GM12892 (cell line): Measurements from ENCODE around the gene RBM33.

Experiments
- DNase-seq: peaks from one replicate; pipeline ENCODE4 v3.0.0; 2011; ENCODE audit not compliant: insufficient read length
- FAIRE-seq: peaks from 2 replicates; lab custom pipeline; 2011; peaks lifted over from hg19 to GRCh38; lab: Jason Lieb, UNC
- POLR2A ChIP-seq: IDR thresholded peaks from 2 replicates; pipeline ENCODE4 v1.6.1; 2011; ENCODE audit warnings: low read depth, low read length, control low read depth
- POLR2AphosphoS5 ChIP-seq: IDR thresholded peaks from 2 replicates; pipeline ENCODE4 v1.6.1; 2011; ENCODE audit warnings: low read depth, low read length, control low read depth
- TAF1 ChIP-seq: IDR thresholded peaks from 2 replicates; pipeline ENCODE4 v1.6.1; 2011; ENCODE audit warnings: low read depth, mild to moderate bottlenecking, control low read depth, low read length, borderline replicate concordance

The RBM33 gene

GRCh38 chr7:155747209-155747608 lies 102.7 kb downstream of the RBM33 start:
- TF ChIP-seq POLR2AphosphoS5 (no peak), POLR2A (no peak)
- DNase-seq = no peak
- no peak for FAIRE-seq

- no peak for TF ChIP-seq TAF1
- DNase-seq (no peak), FAIRE-seq (no peak)
These were observed 105.1 kb downstream of the RBM33 start for GRCh38 chr7:155749578-155749977.

GRCh38 chr7:155750255-155751125 lies 106.0 kb downstream of the RBM33 start:
- no peak for TF ChIP-seq POLR2A
- TF ChIP-seq POLR2AphosphoS5 = no peak
- TF ChIP-seq TAF1 = no peak
- FAIRE-seq (no peak), DNase-seq (no peak)

- no peak for DNase-seq
- TF ChIP-seq POLR2AphosphoS5 = no peak
- TF ChIP-seq TAF1 = no peak
- no peak for TF ChIP-seq POLR2A
- FAIRE-seq = no peak
These were observed 106.9 kb downstream of the RBM33 start for GRCh38 chr7:155751409-155751808.

- FAIRE-seq (peak; percentile 87), DNase-seq (no peak)
- TF ChIP-seq TAF1 = no peak
- TF ChIP-seq POLR2AphosphoS5 = no peak
- no peak for TF ChIP-seq POLR2A
These were observed 108.4 kb downstream of the RBM33 start for GRCh38 chr7:155752756-155753445.

- FAIRE-seq = peak; percentile 69
- no peak for DNase-seq
- TF ChIP-seq TAF1 (no peak), POLR2A (no peak), POLR2AphosphoS5 (no peak)
These were observed 109.0 kb downstream of the RBM33 start for GRCh38 chr7:155753446-155753965.

GRCh38 chr7:155754165-155754564 lies 109.7 kb downstream of the RBM33 start:
- DNase-seq = no peak
- TF ChIP-seq POLR2A (no peak), POLR2AphosphoS5 (no peak), TAF1 (no peak)
- FAIRE-seq = peak; percentile 33

GRCh38 chr7:155755026-155755425 lies 110.6 kb downstream of the RBM33 start:
- no peak for TF ChIP-seq TAF1
- no peak for TF ChIP-seq POLR2AphosphoS5
- TF ChIP-seq POLR2A = no peak
- FAIRE-seq (no peak), DNase-seq (no peak)

- FAIRE-seq (no peak), DNase-seq (no peak)
- no peak for TF ChIP-seq POLR2AphosphoS5
- TF ChIP-seq POLR2A = no peak
- no peak for TF ChIP-seq TAF1
These were observed 111.9 kb downstream of the RBM33 start for GRCh38 chr7:155756322-155756721.

GRCh38 chr7:155758348-155758747 lies 113.9 kb downstream of the RBM33 start:
- DNase-seq (no peak), FAIRE-seq (no peak)
- TF ChIP-seq POLR2A (no peak), TAF1 (no peak), POLR2AphosphoS5 (no peak)

- FAIRE-seq (no peak), DNase-seq (no peak)
- TF ChIP-seq POLR2A (no peak), TAF1 (no peak), POLR2AphosphoS5 (no peak)
These were observed 115.4 kb downstream of the RBM33 start for GRCh38 chr7:155759740-155760430.
